PFSK-1 (cell line): ENCODE measurements around the gene TUBD1.

ENCODE experiments used
- FOXP2 ChIP-seq: optimal IDR thresholded peaks from 2 replicates; pipeline ENCODE3; 2011; ENCODE audit warnings: borderline replicate concordance, control low read depth, inconsistent platforms; ENCODE audit not compliant: insufficient read depth; ENCODE audit errors: extremely low read length, extremely low read depth
- POLR2AphosphoS5 ChIP-seq: IDR thresholded peaks from 2 replicates; pipeline ENCODE4 v1.6.1; 2012; ENCODE audit warnings: low read depth, mild to moderate bottlenecking, control low read depth, low read length, moderate library complexity
- SIN3A ChIP-seq: IDR thresholded peaks from 2 replicates; pipeline ENCODE4 v1.6.1; 2012; ENCODE audit warnings: mild to moderate bottlenecking, low read length, moderate library complexity, borderline replicate concordance; ENCODE audit not compliant: insufficient read depth
- TAF1 ChIP-seq: IDR thresholded peaks from 2 replicates; pipeline ENCODE4 v1.6.1; 2012; ENCODE audit warnings: low read length, control low read depth, borderline replicate concordance; ENCODE audit not compliant: insufficient read depth
- TF ChIP-seq, protein P1 (sequence below), 2 experiments: IDR thresholded peaks; 2 replicates each; pipeline versions ENCODE4 v1.6.1 to v1.8.0; 2011 to 2012; ENCODE audit warnings: low read depth in 2 of 2, low read length in 2 of 2, control low read depth in 1 of 2, inconsistent platforms in 1 of 2, mild to moderate bottlenecking in 1 of 2, moderate library complexity in 1 of 2; ENCODE audit not compliant: insufficient read depth in 1 of 2

TUBD1 gene

DNA sequence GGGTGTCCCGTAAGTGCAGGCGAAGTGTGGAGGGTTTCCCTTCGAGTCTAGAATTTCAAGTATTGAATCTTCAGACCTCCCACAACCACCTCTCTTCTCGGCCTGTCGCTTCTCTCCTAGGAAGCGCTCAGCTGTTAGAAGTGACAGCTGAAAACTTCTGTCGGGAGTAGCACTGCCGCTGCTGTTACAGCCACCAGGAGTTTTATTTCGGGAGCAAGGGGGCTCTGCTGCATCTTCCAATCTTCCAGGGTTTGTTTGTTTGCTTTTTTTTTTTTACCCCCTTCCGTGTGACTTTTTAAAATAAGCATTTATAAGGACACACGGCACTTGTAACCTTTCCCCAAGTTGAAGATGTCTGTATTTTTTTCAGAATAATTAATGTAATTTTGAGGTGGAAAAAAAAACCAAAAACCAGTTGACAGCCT is 945 bp upstream of the TUBD1 start:
- TF ChIP-seq SIN3A: peak; percentile 96
- TF ChIP-seq, protein P1, sequence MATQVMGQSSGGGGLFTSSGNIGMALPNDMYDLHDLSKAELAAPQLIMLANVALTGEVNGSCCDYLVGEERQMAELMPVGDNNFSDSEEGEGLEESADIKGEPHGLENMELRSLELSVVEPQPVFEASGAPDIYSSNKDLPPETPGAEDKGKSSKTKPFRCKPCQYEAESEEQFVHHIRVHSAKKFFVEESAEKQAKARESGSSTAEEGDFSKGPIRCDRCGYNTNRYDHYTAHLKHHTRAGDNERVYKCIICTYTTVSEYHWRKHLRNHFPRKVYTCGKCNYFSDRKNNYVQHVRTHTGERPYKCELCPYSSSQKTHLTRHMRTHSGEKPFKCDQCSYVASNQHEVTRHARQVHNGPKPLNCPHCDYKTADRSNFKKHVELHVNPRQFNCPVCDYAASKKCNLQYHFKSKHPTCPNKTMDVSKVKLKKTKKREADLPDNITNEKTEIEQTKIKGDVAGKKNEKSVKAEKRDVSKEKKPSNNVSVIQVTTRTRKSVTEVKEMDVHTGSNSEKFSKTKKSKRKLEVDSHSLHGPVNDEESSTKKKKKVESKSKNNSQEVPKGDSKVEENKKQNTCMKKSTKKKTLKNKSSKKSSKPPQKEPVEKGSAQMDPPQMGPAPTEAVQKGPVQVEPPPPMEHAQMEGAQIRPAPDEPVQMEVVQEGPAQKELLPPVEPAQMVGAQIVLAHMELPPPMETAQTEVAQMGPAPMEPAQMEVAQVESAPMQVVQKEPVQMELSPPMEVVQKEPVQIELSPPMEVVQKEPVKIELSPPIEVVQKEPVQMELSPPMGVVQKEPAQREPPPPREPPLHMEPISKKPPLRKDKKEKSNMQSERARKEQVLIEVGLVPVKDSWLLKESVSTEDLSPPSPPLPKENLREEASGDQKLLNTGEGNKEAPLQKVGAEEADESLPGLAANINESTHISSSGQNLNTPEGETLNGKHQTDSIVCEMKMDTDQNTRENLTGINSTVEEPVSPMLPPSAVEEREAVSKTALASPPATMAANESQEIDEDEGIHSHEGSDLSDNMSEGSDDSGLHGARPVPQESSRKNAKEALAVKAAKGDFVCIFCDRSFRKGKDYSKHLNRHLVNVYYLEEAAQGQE (IDR thresholded peaks at IDR 0.05; ENCODE audit: insufficient read depth in 1 of 2, low read depth in 2 of 2, low read length in 2 of 2): no peak

DNA sequence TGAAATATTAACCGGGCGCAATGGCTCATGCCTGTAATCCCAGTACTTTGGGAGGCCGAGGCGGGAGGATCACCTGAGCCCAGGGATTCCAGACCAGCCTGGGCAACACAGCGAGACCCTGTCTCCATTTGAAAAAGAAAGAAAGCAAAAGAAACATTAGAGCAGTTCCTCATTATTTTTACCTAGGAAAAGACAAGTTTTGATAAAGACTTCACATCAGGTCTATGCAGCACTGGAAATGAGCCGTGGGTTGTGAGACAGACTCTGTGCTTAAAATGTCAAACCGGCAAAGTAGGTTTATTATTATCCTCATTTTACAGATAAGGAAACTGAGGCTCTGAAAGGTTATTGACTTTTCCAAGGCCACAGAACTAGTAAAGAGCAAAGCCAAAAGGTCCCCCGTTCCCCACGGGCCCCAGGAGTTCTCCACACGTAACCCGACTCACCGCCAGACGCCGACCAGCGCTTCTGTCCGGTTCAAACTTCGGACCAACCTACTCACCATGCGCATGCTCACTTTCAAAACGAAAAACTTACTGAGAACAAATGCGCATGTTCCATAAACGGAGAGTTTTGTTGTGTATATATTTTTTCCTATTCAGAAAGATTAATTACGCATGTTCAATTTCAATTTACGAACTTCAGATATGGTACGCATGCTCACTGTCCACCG is 356 bp downstream of the TUBD1 start:
- TF ChIP-seq SIN3A (peak; percentile 68; the same call in 1 of the 2 replicates), TAF1 (peak; percentile 37; the same call in 1 of the 2 replicates), FOXP2 (no peak), POLR2AphosphoS5 (peak; percentile 76; the same call in 1 of the 2 replicates)
- TF ChIP-seq, protein P1 (IDR thresholded peaks at IDR 0.05; ENCODE audit: insufficient read depth in 1 of 2, low read depth in 2 of 2, low read length in 2 of 2): 0 out of 4 replicates have a peak, but pooled peaks of 1 of the 2 experiments have one; percentile 16

DNA sequence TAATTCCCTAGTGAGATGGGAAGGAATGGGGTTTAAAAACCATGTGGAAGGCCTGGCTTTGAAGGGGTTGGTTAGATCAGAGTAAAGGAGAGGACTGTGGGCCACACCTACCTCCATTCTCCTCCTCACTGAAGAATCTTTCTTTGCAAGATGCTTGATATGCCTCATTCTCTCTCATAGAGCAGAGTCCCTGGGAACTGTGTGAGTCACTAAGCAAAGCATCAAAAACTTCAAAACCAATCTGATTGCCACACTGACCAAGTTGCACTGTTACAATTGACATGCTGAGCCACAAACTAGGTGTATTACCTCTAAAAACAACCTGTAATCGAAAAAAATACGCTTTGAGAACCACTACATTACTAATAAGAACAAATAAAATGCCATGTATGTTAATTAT is 2.0 kb downstream of the TUBD1 start:
- TF ChIP-seq TAF1 (no peak), FOXP2 (no peak), SIN3A (no peak), POLR2AphosphoS5 (no peak)
- TF ChIP-seq, protein P1 (IDR thresholded peaks at IDR 0.05; ENCODE audit: insufficient read depth in 1 of 2, low read depth in 2 of 2, low read length in 2 of 2): no peak

DNA sequence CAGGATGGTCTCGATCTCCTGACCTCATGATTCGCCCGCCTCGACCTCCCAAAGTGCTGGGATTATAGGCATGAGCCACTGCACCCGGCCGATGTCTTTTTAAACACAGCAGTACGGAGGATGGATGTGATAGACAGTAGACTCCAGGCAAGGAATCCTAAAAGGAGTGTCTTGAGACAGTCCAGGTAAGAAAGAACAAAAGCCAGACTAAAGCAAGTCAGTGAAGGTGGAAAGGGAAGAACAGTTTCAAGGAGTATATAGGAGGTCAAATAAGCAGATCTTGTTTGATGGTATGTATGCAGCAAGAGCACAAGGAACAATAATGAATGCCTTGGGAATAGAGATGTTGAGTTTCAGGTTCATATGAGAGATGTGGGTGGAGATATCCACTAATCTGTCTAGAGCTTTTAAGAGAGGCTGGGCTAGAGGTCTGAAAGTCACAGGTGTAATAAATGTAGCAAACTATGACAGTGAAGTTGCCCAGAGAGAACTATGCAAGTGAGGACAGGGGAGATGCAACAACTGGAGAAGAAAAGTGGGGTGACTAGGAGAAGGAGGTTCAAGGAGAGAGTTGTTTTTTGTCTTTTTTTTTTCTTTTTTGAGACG is 4.5 kb downstream of the TUBD1 start:
- no peak for TF ChIP-seq POLR2AphosphoS5

DNA sequence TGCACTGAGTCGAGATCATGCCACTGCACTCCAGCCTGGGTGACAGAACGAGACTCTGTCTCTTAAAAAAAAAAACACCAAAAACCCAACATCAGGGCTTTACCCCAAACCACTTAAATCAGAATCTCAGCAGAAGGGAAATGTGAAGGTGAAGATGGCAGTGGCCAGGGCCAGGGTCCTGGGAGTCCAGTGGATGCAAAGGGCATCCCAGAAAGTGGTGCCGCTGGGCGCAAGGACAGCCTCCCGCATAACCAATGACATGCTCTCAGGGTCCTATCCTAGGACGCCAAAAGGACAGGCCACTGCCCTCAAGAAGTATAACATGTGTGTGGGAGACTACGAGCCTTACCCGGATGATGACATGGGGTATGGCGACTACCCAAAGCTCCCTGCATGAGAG is 7.9 kb downstream of the TUBD1 start:
- no peak for TF ChIP-seq SIN3A

DNA sequence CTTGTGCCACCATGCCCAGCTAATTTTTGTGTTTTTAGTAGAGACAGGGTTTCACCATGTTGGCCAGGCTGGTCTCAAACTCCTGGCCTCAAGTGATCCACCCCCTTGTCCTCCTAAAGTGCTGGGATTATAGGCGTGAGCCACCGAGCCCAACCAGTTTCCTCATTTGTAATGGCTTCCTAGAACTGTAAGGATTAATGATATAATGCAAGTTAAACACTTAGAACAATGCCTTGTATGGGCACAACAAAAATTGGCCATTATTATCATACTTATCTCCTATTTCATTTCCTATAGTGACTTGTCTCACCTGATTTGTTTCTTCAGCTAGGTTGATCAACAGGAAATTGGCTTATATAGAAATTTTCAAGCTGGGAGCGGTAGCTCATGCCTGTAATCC is 14.1 kb downstream of the TUBD1 start:
- TF ChIP-seq POLR2AphosphoS5 (no peak), SIN3A (no peak)

DNA sequence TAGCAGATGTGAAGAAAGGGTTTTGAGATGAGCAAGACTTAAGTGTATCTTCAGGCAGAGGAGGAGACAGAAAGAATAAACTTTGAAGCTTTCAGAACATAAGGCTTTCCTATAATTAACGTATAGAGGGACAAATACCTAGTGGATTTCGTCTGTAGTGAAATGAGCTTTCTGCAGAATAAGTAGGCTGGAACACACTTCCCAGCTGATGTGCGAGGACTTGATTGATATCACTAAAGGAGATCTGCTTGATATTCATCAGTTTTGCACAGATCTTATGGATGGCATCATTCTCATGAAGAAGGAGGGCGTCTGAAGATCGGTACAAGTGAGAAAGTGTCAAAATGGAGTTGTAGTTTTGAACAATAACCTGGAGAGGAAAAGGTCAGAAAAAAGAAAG is 14.8 kb downstream of the TUBD1 start:
- no peak for TF ChIP-seq SIN3A
- no peak for TF ChIP-seq TAF1
- no peak for TF ChIP-seq POLR2AphosphoS5
- TF ChIP-seq FOXP2: no peak
- TF ChIP-seq, protein P1 (IDR thresholded peaks at IDR 0.05; ENCODE audit: insufficient read depth in 1 of 2, low read depth in 2 of 2, low read length in 2 of 2): no peak
